ENCODE measurements around the gene RPS21.

GRCh38 chr20:62370807-62371587 is 15.9 kb upstream of the RPS21 start:
- no peak for TF ChIP-seq ZNF565 (CRISPR knock-in tag; conservative IDR thresholded peaks at IDR 0.05; ENCODE audit: low read depth)
- no peak for TF ChIP-seq PPARA (CRISPR knock-in tag; IDR thresholded peaks at IDR 0.05; ENCODE audit: borderline replicate concordance)
- TF ChIP-seq ISL1 (CRISPR knock-in tag; IDR thresholded peaks at IDR 0.05): no peak
- no peak for TF ChIP-seq RARB (CRISPR knock-in tag; IDR thresholded peaks at IDR 0.05)
- no peak for TF ChIP-seq BACH2 (CRISPR knock-in tag; IDR thresholded peaks at IDR 0.05; ENCODE audit: borderline replicate concordance)
- no peak for TF ChIP-seq ESRRG (CRISPR knock-in tag; IDR thresholded peaks at IDR 0.05)
- TF ChIP-seq PATZ1 (CRISPR knock-in tag; IDR thresholded peaks at IDR 0.05; ENCODE audit: borderline replicate concordance): no peak
- no peak for TF ChIP-seq SNAI2 (CRISPR knock-in tag; IDR thresholded peaks at IDR 0.05)
- no peak for TF ChIP-seq CSRNP3 (CRISPR knock-in tag; IDR thresholded peaks at IDR 0.05)
- TF ChIP-seq OSR1 (CRISPR knock-in tag; IDR thresholded peaks at IDR 0.05): no peak
- TF ChIP-seq CSDC2 (CRISPR knock-in tag; IDR thresholded peaks at IDR 0.05): no peak
- no peak for TF ChIP-seq ZFP30 (CRISPR knock-in tag; IDR thresholded peaks at IDR 0.05)
- no peak for TF ChIP-seq CREB5 (CRISPR knock-in tag; IDR thresholded peaks at IDR 0.05; ENCODE audit: low read depth)

All from SK-N-SH treated with all-trans-retinoic acid at 6 μM for 48 hours (cell line).